GM06990 (cell line): ENCODE data around the gene ANKS1B.
"Not testable (repeated sequence)": the region's sequence is repeated elsewhere in the genome, so short reads cannot be mapped to it uniquely, and the experiment has no call there.

Source experiments
- DNase-seq: peaks from one replicate; pipeline ENCODE4 v3.0.0-alpha.2; 2011; ENCODE audit not compliant: insufficient read length; ENCODE audit errors: extremely low read depth
- H3K27me3 ChIP-seq: replicated peaks from 2 replicates; pipeline ENCODE4 v1.6.0; 2011; ENCODE audit warnings: low read length; ENCODE audit not compliant: control insufficient read depth, insufficient read depth
- H3K36me3 ChIP-seq: 2 replicates; pipeline ENCODE4 v1.5.1; 2011; ENCODE audit warnings: low read length; ENCODE audit not compliant: control insufficient read depth, insufficient read depth
- H3K4me3 ChIP-seq: replicated peaks from 2 replicates; pipeline ENCODE4 v1.5.1; 2011; ENCODE audit warnings: low read depth, mild to moderate bottlenecking, control low read depth, low read length
- CTCF ChIP-seq: IDR thresholded peaks from 2 replicates; pipeline ENCODE4 v1.5.1; 2011; ENCODE audit warnings: low read length, control low read depth, mild to moderate bottlenecking, inconsistent platforms; ENCODE audit not compliant: insufficient read depth, poor library complexity, severe bottlenecking

ANKS1B gene

GRCh38 chr12:99257672-99258071 lies 727.1 kb downstream of the ANKS1B start:
- no peak for TF ChIP-seq CTCF
- DNase-seq: no peak
- Histone ChIP-seq H3K4me3 (no peak overlapping the region), H3K36me3 (no peaks in the 10 kb centered on the region), H3K27me3 (no peaks in the 10 kb centered on the region)

GRCh38 chr12:99253068-99253467 lies 731.7 kb downstream of the ANKS1B start:
- Histone ChIP-seq H3K4me3 (no peak overlapping the region), H3K36me3 (no peaks in the 10 kb centered on the region), H3K27me3 (no peaks in the 10 kb centered on the region)
- peak; percentile 50 for TF ChIP-seq CTCF
- no peak for DNase-seq

GRCh38 chr12:99250091-99250490 lies 734.6 kb downstream of the ANKS1B start:
- no peak for TF ChIP-seq CTCF
- no peak for DNase-seq
- no peak overlapping the region for H3K4me3 ChIP-seq

GRCh38 chr12:99249543-99249942 lies 735.2 kb downstream of the ANKS1B start:
- Histone ChIP-seq H3K36me3 (no peaks in the 10 kb centered on the region), H3K27me3 (no peaks in the 10 kb centered on the region), H3K4me3 (no peak overlapping the region)
- DNase-seq: no peak
- no peak for TF ChIP-seq CTCF

More at GRCh38 chr12:99250091-99250490, 734.6 kb downstream of the ANKS1B start:
- Histone ChIP-seq H3K36me3 (no peaks in the 10 kb centered on the region), H3K27me3 (no peaks in the 10 kb centered on the region)

GRCh38 chr12:99237907-99238538 lies 746.7 kb downstream of the ANKS1B start:
- DNase-seq: peak; percentile 14
- not testable (repeated sequence) for H3K27me3 ChIP-seq, H3K36me3 ChIP-seq, H3K4me3 ChIP-seq

GRCh38 chr12:99235381-99235780 lies 749.4 kb downstream of the ANKS1B start:
- Histone ChIP-seq H3K4me3 (no peak overlapping the region), H3K36me3 (no peaks in the 10 kb centered on the region), H3K27me3 (no peaks in the 10 kb centered on the region)
- DNase-seq: no peak
- no peak for TF ChIP-seq CTCF
